ENCODE measurements around the gene ARHGEF16.

ARHGEF16 gene

GRCh38 chr1:3521426-3521825 is 67.0 kb downstream of the ARHGEF16 start:
- H3K27ac ChIP-seq (ENCODE audit: extremely low read depth, low read depth, low read length) = no peak overlapping the region
- H3K4me1 ChIP-seq (ENCODE audit: control insufficient read depth, insufficient read depth, low read length) = no peaks in the 10 kb centered on the region
- no peak overlapping the region for H3K4me3 ChIP-seq (ENCODE audit: low read depth, low read length)
- no peaks in the 10 kb centered on the region for H3K36me3 ChIP-seq (ENCODE audit: control insufficient read depth in 2 of 2, insufficient read depth in 1 of 2, low read length in 2 of 2)
- ChIA-PET POLR2A (no interaction called here), CTCF (no interaction called here)
- no peaks in the 10 kb centered on the region for H3K9me3 ChIP-seq (ENCODE audit: control insufficient read depth, insufficient read depth, low read depth, low read length)
- TF ChIP-seq ZNF600 (tag by site-specific recombination; IDR thresholded peaks at IDR 0.05) (no peak), WT1 (tag by site-specific recombination; IDR thresholded peaks at IDR 0.05) (no peak), GLIS1 (tag by site-specific recombination; IDR thresholded peaks at IDR 0.05) (peak; percentile 89), PRDM4 (tag by site-specific recombination; IDR thresholded peaks at IDR 0.05) (no peak), ZNF341 (tag by site-specific recombination; IDR thresholded peaks at IDR 0.05; ENCODE audit: low read depth) (no peak), ZNF157 (tag by site-specific recombination; IDR thresholded peaks at IDR 0.05) (no peak), SCRT1 (tag by site-specific recombination; IDR thresholded peaks at IDR 0.05; ENCODE audit: borderline replicate concordance) (no peak), ZNF747 (tag by site-specific recombination; IDR thresholded peaks at IDR 0.05) (no peak), ZIC2 (tag by site-specific recombination; IDR thresholded peaks at IDR 0.05) (0 out of 2 replicates have a peak, but pooled peaks have one; percentile 9), ZBTB11 (tag by site-specific recombination; conservative IDR thresholded peaks at IDR 0.05; ENCODE audit: low read depth) (no peak)

- H3K4me3 ChIP-seq (ENCODE audit: low read depth, low read length) = no peak overlapping the region
- H3K36me3 ChIP-seq (ENCODE audit: control insufficient read depth in 2 of 2, insufficient read depth in 1 of 2, low read length in 2 of 2) = no peaks in the 10 kb centered on the region
- no peaks in the 10 kb centered on the region for H3K4me1 ChIP-seq (ENCODE audit: control insufficient read depth, insufficient read depth, low read length)
- ChIA-PET POLR2A (no interaction called here), CTCF (no interaction called here)
- H3K9me3 ChIP-seq (ENCODE audit: control insufficient read depth, insufficient read depth, low read depth, low read length) = no peaks in the 10 kb centered on the region
- no peak for TF ChIP-seq ZNF23 (tag by site-specific recombination; IDR thresholded peaks at IDR 0.05; ENCODE audit: borderline replicate concordance)
- TF ChIP-seq REPIN1 (tag by site-specific recombination; IDR thresholded peaks at IDR 0.05; ENCODE audit: low read depth) = no peak
- no peak for TF ChIP-seq ZNF214 (tag by site-specific recombination; IDR thresholded peaks at IDR 0.05; ENCODE audit: borderline replicate concordance)
- no peak overlapping the region for H3K27ac ChIP-seq (ENCODE audit: extremely low read depth, low read depth, low read length)
Measured at GRCh38 chr1:3522112-3522511, 67.6 kb downstream of the ARHGEF16 start.

GRCh38 chr1:3522564-3523265 is 68.2 kb downstream of the ARHGEF16 start:
- Histone ChIP-seq H3K36me3 (ENCODE audit: control insufficient read depth in 2 of 2, insufficient read depth in 1 of 2, low read length in 2 of 2) (no peaks in the 10 kb centered on the region), H3K9me3 (ENCODE audit: control insufficient read depth, insufficient read depth, low read depth, low read length) (no peaks in the 10 kb centered on the region), H3K4me3 (ENCODE audit: low read depth, low read length) (no peak overlapping the region), H3K27ac (ENCODE audit: extremely low read depth, low read depth, low read length) (no peak overlapping the region), H3K4me1 (ENCODE audit: control insufficient read depth, insufficient read depth, low read length) (no peaks in the 10 kb centered on the region)
- CTCF ChIA-PET = no interaction called here
- POLR2A ChIA-PET = no interaction called here
- peak; percentile 83 for TF ChIP-seq GLIS1 (tag by site-specific recombination; IDR thresholded peaks at IDR 0.05)
- TF ChIP-seq HOXD13 (CRISPR knock-in tag; IDR thresholded peaks at IDR 0.05; ENCODE audit: borderline replicate concordance) = no peak
- TF ChIP-seq PRDM4 (tag by site-specific recombination; IDR thresholded peaks at IDR 0.05) = no peak
- no peak for TF ChIP-seq PRDM10 (tag by site-specific recombination; IDR thresholded peaks at IDR 0.05)
- TF ChIP-seq GLIS2 (tag by site-specific recombination; IDR thresholded peaks at IDR 0.05) = 0 out of 2 replicates have a peak, but pooled peaks have one; percentile 26
- no peak for TF ChIP-seq ZNF37A (tag by site-specific recombination; IDR thresholded peaks at IDR 0.05)
- TF ChIP-seq ZIC2 (tag by site-specific recombination; IDR thresholded peaks at IDR 0.05) = peak; percentile 57
